ENCODE measurements around the gene FAM120B.
"Not testable (repeated sequence)": the region's sequence is repeated elsewhere in the genome, so short reads cannot be mapped to it uniquely, and the experiment has no call there.

The FAM120B gene

DNA sequence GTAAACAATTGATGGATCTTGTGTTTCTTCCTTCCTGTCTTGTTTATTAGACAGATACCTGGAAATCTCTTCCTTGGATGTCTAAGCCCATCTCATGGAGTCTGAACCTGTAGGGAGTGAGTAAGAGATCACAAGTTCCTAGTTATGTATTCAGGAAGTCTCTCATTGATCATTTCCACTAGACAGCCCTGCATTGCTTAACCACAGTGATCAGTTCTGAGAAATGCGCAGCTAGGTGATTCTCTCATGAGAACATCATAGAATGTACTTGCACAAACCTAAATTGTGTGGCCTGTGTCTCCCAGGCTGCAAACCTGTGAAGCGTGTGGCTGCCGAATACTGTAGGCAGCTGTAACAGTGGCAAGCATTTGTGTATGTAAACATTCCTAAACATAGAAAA is 39.1 kb downstream of the FAM120B start:
- ChIA-PET POLR2A (no interaction called here), CTCF (no interaction called here)
- DNase-seq: no peak
- Histone ChIP-seq H3K4me3 (ENCODE audit: control insufficient read depth in 1 of 7, extremely low read depth in 1 of 7, insufficient read depth in 4 of 7, low read depth in 2 of 7, low read length in 6 of 7) (no peak overlapping the region), H3K27ac (ENCODE audit: insufficient read depth in 1 of 2, low read depth in 1 of 2, low read length in 2 of 2, poor library complexity in 1 of 2, severe bottlenecking in 2 of 2) (no peak overlapping the region), H3K9me3 (ENCODE audit: control extremely low read depth in 1 of 5, control insufficient read depth in 4 of 5, insufficient read depth in 2 of 5, low read depth in 1 of 5, low read length in 4 of 5) (peaks cover 0 to 12% (median 10%) of the 10 kb centered on the region in 5 experiments), H3K27me3 (replicated peaks in 2 of 5; ENCODE audit: control insufficient read depth in 4 of 5, insufficient read depth in 5 of 5, low read length in 4 of 5) (no peaks in the 10 kb centered on the region), H3K36me3 (ENCODE audit: control insufficient read depth in 4 of 4, insufficient read depth in 4 of 4, low read length in 3 of 4) (peaks cover 2 to 53% (median 38%) of the 10 kb centered on the region in 4 experiments), H3K4me1 (ENCODE audit: control extremely low read depth in 1 of 4, control insufficient read depth in 4 of 4, insufficient read depth in 4 of 4, low read length in 3 of 4) (peaks cover 0 to 2% (median 0%) of the 10 kb centered on the region in 4 experiments)
- 92% methylated on average over 3 of the region's 3 CpGs for WGBS (ENCODE audit: insufficient coverage)

DNA sequence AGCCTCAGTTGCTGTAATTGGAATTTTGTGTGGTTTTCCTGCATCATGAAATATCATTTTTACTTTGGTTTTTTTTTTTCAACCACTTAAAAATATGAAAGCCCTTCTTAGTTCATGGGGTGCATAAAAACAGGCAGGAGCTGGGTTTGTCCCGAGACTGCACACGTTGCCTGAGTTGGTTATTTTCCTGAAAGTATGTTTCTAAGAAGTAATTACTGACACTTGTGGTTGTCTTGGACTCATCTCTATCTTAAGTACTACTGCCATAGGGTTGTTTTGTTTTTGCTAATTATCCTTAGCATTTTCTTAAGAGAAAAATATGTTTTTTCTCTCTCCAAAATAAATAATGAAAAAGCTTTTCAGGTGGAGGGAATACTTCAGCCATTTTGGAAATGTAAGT is 40.1 kb downstream of the FAM120B start:
- Histone ChIP-seq H3K4me1 (ENCODE audit: control extremely low read depth in 1 of 4, control insufficient read depth in 4 of 4, insufficient read depth in 4 of 4, low read length in 3 of 4) (peaks cover 0 to 2% (median 0%) of the 10 kb centered on the region in 4 experiments), H3K4me3 (ENCODE audit: control insufficient read depth in 1 of 7, extremely low read depth in 1 of 7, insufficient read depth in 4 of 7, low read depth in 2 of 7, low read length in 6 of 7) (no peak overlapping the region), H3K36me3 (ENCODE audit: control insufficient read depth in 4 of 4, insufficient read depth in 4 of 4, low read length in 3 of 4) (peaks cover 5 to 53% (median 42%) of the 10 kb centered on the region in 4 experiments), H3K27ac (ENCODE audit: insufficient read depth in 1 of 2, low read depth in 1 of 2, low read length in 2 of 2, poor library complexity in 1 of 2, severe bottlenecking in 2 of 2) (no peak overlapping the region), H3K9me3 (ENCODE audit: control extremely low read depth in 1 of 5, control insufficient read depth in 4 of 5, insufficient read depth in 2 of 5, low read depth in 1 of 5, low read length in 4 of 5) (peaks cover 5 to 21% (median 12%) of the 10 kb centered on the region in 5 experiments), H3K27me3 (replicated peaks in 2 of 5; ENCODE audit: control insufficient read depth in 4 of 5, insufficient read depth in 5 of 5, low read length in 4 of 5) (no peaks in the 10 kb centered on the region)
- 100% methylated on average over 2 of the region's 2 CpGs for WGBS (ENCODE audit: insufficient coverage)
- DNase-seq: no peak
- CTCF ChIA-PET: no interaction called here
- POLR2A ChIA-PET: no interaction called here

DNA sequence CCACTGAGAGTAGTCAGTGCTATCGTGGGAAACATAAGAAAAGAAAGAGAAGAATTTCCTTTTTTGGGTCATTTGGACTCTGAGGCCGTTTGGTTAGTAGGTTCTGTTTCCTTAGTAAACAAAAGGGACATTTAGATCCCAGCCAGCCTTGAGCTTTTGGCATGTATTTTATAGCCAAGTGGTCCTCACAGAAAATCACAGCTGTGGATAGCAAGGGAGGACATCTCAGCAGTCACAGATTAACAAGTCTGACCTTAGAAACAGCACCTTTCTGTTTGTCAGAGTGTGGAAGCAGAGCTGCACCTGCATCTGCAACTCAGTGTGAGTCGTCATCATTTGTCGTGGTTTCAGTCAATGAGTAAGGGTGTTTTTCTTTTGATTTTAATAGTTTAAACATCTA is 40.5 kb downstream of the FAM120B start:
- Histone ChIP-seq H3K36me3 (ENCODE audit: control insufficient read depth in 4 of 4, insufficient read depth in 4 of 4, low read length in 3 of 4) (peaks cover 5 to 53% (median 42%) of the 10 kb centered on the region in 4 experiments), H3K4me3 (ENCODE audit: control insufficient read depth in 1 of 7, extremely low read depth in 1 of 7, insufficient read depth in 4 of 7, low read depth in 2 of 7, low read length in 6 of 7) (no peak overlapping the region), H3K4me1 (ENCODE audit: control extremely low read depth in 1 of 4, control insufficient read depth in 4 of 4, insufficient read depth in 4 of 4, low read length in 3 of 4) (peaks cover 0 to 2% (median 0%) of the 10 kb centered on the region in 4 experiments), H3K9me3 (ENCODE audit: control extremely low read depth in 1 of 5, control insufficient read depth in 4 of 5, insufficient read depth in 2 of 5, low read depth in 1 of 5, low read length in 4 of 5) (peaks cover 5 to 24% (median 14%) of the 10 kb centered on the region in 5 experiments), H3K27me3 (replicated peaks in 2 of 5; ENCODE audit: control insufficient read depth in 4 of 5, insufficient read depth in 5 of 5, low read length in 4 of 5) (no peaks in the 10 kb centered on the region), H3K27ac (ENCODE audit: insufficient read depth in 1 of 2, low read depth in 1 of 2, low read length in 2 of 2, poor library complexity in 1 of 2, severe bottlenecking in 2 of 2) (no peak overlapping the region)
- peak in 2 of 3 donors; percentile 22 to 32 for DNase-seq
- 75% methylated on average over 1 of the region's 4 CpGs for WGBS (ENCODE audit: insufficient coverage)
- POLR2A ChIA-PET: no interaction called here
- CTCF ChIA-PET: no interaction called here

DNA sequence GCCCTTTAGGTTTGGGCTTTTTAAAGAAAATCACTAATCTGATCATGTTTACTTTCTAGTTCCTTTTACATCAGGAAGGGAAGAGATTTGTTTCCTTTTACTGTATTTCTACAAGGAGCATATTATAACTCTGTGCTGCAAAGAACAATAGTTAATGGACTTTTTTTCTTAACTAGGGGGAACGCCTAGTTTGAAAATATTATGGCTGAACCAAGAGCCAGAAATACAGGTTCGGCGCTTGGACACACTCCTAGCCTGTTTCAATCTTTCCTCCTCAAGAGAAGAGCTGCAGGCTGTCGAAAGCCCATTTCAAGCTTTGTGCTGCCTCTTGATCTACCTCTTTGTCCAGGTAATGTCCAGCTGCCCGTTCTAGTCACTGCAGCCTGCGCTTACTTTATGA is 41.4 kb downstream of the FAM120B start:
- no peaks in the 10 kb centered on the region for H3K27me3 ChIP-seq (replicated peaks in 2 of 5; ENCODE audit: control insufficient read depth in 4 of 5, insufficient read depth in 5 of 5, low read length in 4 of 5)
- peaks cover 0 to 2% (median 0%) of the 10 kb centered on the region in 4 experiments for H3K4me1 ChIP-seq (ENCODE audit: control extremely low read depth in 1 of 4, control insufficient read depth in 4 of 4, insufficient read depth in 4 of 4, low read length in 3 of 4)
- ChIA-PET POLR2A (no interaction called here), CTCF (interaction anchor here (0.6 kb wide), 1 partner anchor 42 kb away, joined by 3 read pairs; no protein-coding TSS in a partner anchor)
- H3K4me3 ChIP-seq (ENCODE audit: control insufficient read depth in 1 of 7, extremely low read depth in 1 of 7, insufficient read depth in 4 of 7, low read depth in 2 of 7, low read length in 6 of 7): no peak overlapping the region
- peaks cover 5 to 50% (median 41%) of the 10 kb centered on the region in 4 experiments for H3K36me3 ChIP-seq (ENCODE audit: control insufficient read depth in 4 of 4, insufficient read depth in 4 of 4, low read length in 3 of 4)
- no peak overlapping the region for H3K27ac ChIP-seq (ENCODE audit: insufficient read depth in 1 of 2, low read depth in 1 of 2, low read length in 2 of 2, poor library complexity in 1 of 2, severe bottlenecking in 2 of 2)
- DNase-seq: no peak
- 97% methylated on average over 6 of the region's 6 CpGs for WGBS (ENCODE audit: insufficient coverage)
- H3K9me3 ChIP-seq (ENCODE audit: control extremely low read depth in 1 of 5, control insufficient read depth in 4 of 5, insufficient read depth in 2 of 5, low read depth in 1 of 5, low read length in 4 of 5): peaks cover 5 to 33% (median 14%) of the 10 kb centered on the region in 5 experiments

DNA sequence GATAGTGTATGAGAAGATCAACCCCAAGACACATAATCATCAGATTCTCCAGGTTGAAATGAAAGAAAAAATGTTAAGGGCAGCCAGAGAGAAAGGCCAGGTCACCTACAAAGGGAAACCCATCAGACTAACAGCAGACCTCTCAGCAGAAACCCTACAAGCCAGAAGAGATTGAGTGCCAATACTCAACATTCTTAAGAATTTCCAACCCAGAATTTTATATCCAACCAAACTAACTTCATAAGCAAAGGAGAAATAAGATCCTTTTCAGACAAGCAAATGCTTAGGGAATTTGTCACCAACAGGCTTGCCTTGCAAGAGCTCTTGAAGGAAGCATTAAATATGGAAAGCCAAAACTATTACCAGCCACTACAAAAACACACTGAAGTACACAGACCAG is 44.9 kb downstream of the FAM120B start:
- H3K4me3 ChIP-seq (ENCODE audit: control insufficient read depth in 1 of 7, extremely low read depth in 1 of 7, insufficient read depth in 4 of 7, low read depth in 2 of 7, low read length in 6 of 7); DNase-seq; H3K27me3 ChIP-seq (replicated peaks in 2 of 5; ENCODE audit: control insufficient read depth in 4 of 5, insufficient read depth in 5 of 5, low read length in 4 of 5); POLR2A ChIA-PET; H3K4me1 ChIP-seq (ENCODE audit: control extremely low read depth in 1 of 4, control insufficient read depth in 4 of 4, insufficient read depth in 4 of 4, low read length in 3 of 4); H3K27ac ChIP-seq (ENCODE audit: insufficient read depth in 1 of 2, low read depth in 1 of 2, low read length in 2 of 2, poor library complexity in 1 of 2, severe bottlenecking in 2 of 2): not testable (repeated sequence)
- CTCF ChIA-PET: interaction anchor here (1.5 kb wide), 1 partner anchor 9 kb away, joined by 4 read pairs; no protein-coding TSS in a partner anchor
- Histone ChIP-seq H3K9me3 (ENCODE audit: control extremely low read depth in 1 of 5, control insufficient read depth in 4 of 5, insufficient read depth in 2 of 5, low read depth in 1 of 5, low read length in 4 of 5) (peaks cover 5 to 33% (median 14%) of the 10 kb centered on the region in 5 experiments), H3K36me3 (ENCODE audit: control insufficient read depth in 4 of 4, insufficient read depth in 4 of 4, low read length in 3 of 4) (peaks cover 5 to 37% (median 31%) of the 10 kb centered on the region in 4 experiments)

DNA sequence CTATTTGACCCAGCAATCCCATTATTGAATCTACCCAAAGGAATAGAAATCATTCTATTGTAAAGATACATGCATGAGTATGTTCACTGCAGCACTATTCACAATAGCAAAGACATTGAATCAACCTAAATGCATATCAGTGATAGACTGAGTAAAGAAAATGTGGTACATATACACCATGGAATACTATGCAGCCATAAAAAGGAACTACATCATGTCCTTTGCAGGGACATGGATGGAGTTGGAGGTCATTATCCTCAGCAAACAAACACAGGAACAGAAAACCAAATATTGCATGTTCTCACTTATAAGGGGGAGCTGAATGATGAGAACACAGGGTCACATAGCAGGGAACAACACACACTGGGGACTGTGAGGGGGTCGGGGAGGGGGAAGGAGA is 48.6 kb downstream of the FAM120B start:
- Histone ChIP-seq H3K36me3 (ENCODE audit: control insufficient read depth in 4 of 4, insufficient read depth in 4 of 4, low read length in 3 of 4) (peaks cover 10 to 48% (median 35%) of the 10 kb centered on the region in 4 experiments), H3K9me3 (ENCODE audit: control extremely low read depth in 1 of 5, control insufficient read depth in 4 of 5, insufficient read depth in 2 of 5, low read depth in 1 of 5, low read length in 4 of 5) (peaks cover 5 to 26% (median 11%) of the 10 kb centered on the region in 5 experiments)
- WGBS (ENCODE audit: insufficient coverage): 100% methylated on average over 1 of the region's 1 CpG
- H3K27me3 ChIP-seq (replicated peaks in 2 of 5; ENCODE audit: control insufficient read depth in 4 of 5, insufficient read depth in 5 of 5, low read length in 4 of 5); H3K4me3 ChIP-seq (ENCODE audit: control insufficient read depth in 1 of 7, extremely low read depth in 1 of 7, insufficient read depth in 4 of 7, low read depth in 2 of 7, low read length in 6 of 7); H3K27ac ChIP-seq (ENCODE audit: insufficient read depth in 1 of 2, low read depth in 1 of 2, low read length in 2 of 2, poor library complexity in 1 of 2, severe bottlenecking in 2 of 2); DNase-seq; CTCF ChIA-PET; H3K4me1 ChIP-seq (ENCODE audit: control extremely low read depth in 1 of 4, control insufficient read depth in 4 of 4, insufficient read depth in 4 of 4, low read length in 3 of 4): not testable (repeated sequence)
- POLR2A ChIA-PET: interaction anchor here (0.6 kb wide), 1 partner anchor 59 kb away, joined by 3 read pairs; no protein-coding TSS in a partner anchor

DNA sequence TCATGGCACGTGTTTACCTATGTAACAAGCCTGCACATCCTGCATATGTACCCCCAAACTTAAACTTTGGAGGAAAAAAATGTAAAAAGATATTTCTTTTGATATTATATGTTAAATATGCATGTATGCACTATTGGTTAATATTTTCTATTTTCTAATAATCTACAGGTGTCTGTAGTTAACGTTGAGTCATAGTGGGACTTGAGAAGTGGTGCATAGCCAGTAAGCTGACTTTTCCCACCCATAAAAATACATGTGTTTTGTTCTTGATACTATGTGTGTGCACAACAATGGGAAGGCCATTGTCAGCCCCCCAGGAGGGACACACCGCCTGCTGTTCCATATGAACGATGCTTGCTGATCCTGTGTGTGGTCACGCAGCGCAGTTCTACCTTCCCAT is 49.1 kb downstream of the FAM120B start:
- H3K4me3 ChIP-seq (ENCODE audit: control insufficient read depth in 1 of 7, extremely low read depth in 1 of 7, insufficient read depth in 4 of 7, low read depth in 2 of 7, low read length in 6 of 7): no peak overlapping the region
- ChIA-PET POLR2A (no interaction called here), CTCF (no interaction called here)
- H3K4me1 ChIP-seq (ENCODE audit: control extremely low read depth in 1 of 4, control insufficient read depth in 4 of 4, insufficient read depth in 4 of 4, low read length in 3 of 4): no peaks in the 10 kb centered on the region
- no peaks in the 10 kb centered on the region for H3K27me3 ChIP-seq (replicated peaks in 2 of 5; ENCODE audit: control insufficient read depth in 4 of 5, insufficient read depth in 5 of 5, low read length in 4 of 5)
- H3K27ac ChIP-seq (ENCODE audit: insufficient read depth in 1 of 2, low read depth in 1 of 2, low read length in 2 of 2, poor library complexity in 1 of 2, severe bottlenecking in 2 of 2): no peak overlapping the region
- WGBS (ENCODE audit: insufficient coverage): 92% methylated on average over 2 of the region's 6 CpGs
- H3K9me3 ChIP-seq (ENCODE audit: control extremely low read depth in 1 of 5, control insufficient read depth in 4 of 5, insufficient read depth in 2 of 5, low read depth in 1 of 5, low read length in 4 of 5): peaks cover 4 to 22% (median 7%) of the 10 kb centered on the region in 5 experiments
- peaks cover 10 to 48% (median 32%) of the 10 kb centered on the region in 4 experiments for H3K36me3 ChIP-seq (ENCODE audit: control insufficient read depth in 4 of 4, insufficient read depth in 4 of 4, low read length in 3 of 4)
- DNase-seq: no peak

Data from common myeloid progenitor, CD34-positive (primary cell).